Mesenchymal stem cell (in vitro differentiated cells and primary cell): ENCODE results near the gene TACR1.

Experiments used
- DNase-seq: peaks from one replicate; pipeline ENCODE4 v3.0.0-alpha.2; 2013
- H2AFZ ChIP-seq: one replicate; pipeline ENCODE4 v1.6.1; 2013; ENCODE audit warnings: low read depth, mild to moderate bottlenecking, control low read depth, inconsistent platforms, low read length, moderate library complexity
- H2AK5ac ChIP-seq: 2 replicates; pipeline ENCODE4 v1.6.1; 2013; ENCODE audit warnings: low read length, moderate library complexity, mild to moderate bottlenecking, inconsistent platforms; ENCODE audit not compliant: severe bottlenecking
- H2BK120ac ChIP-seq: one replicate; pipeline ENCODE4 v1.6.1; 2013; ENCODE audit warnings: low read depth, mild to moderate bottlenecking, inconsistent platforms, low read length, moderate library complexity
- H2BK12ac ChIP-seq, 2 experiments: one replicate each; pipeline ENCODE4 v1.6.1; 2013; ENCODE audit warnings: inconsistent platforms in 2 of 2, low read length in 2 of 2, mild to moderate bottlenecking in 2 of 2, moderate library complexity in 2 of 2, control low read depth in 1 of 2
- H2BK15ac ChIP-seq: one replicate; pipeline ENCODE4 v1.6.1; 2013; ENCODE audit warnings: mild to moderate bottlenecking, low read depth, inconsistent platforms; ENCODE audit not compliant: poor library complexity, severe bottlenecking
- H2BK5ac ChIP-seq: 2 replicates; pipeline ENCODE4 v1.6.1; 2013; ENCODE audit warnings: low read depth, mild to moderate bottlenecking, low read length, control low read depth, inconsistent platforms; ENCODE audit not compliant: poor library complexity, severe bottlenecking
- H3K14ac ChIP-seq, 2 experiments: one replicate each; pipeline ENCODE4 v1.6.1; 2013; ENCODE audit warnings: inconsistent platforms in 2 of 2, low read length in 2 of 2, control low read depth in 1 of 2, mild to moderate bottlenecking in 1 of 2, moderate library complexity in 1 of 2
- H3K18ac ChIP-seq, 2 experiments: one replicate each; pipeline ENCODE4 v1.6.1; 2013; ENCODE audit warnings: inconsistent platforms in 2 of 2, low read length in 2 of 2, control low read depth in 1 of 2, low read depth in 1 of 2, mild to moderate bottlenecking in 1 of 2
- H3K23ac ChIP-seq, 2 experiments: one replicate each; pipeline ENCODE4 v1.6.1; 2013; ENCODE audit warnings: inconsistent platforms in 2 of 2, low read length in 2 of 2, mild to moderate bottlenecking in 2 of 2, moderate library complexity in 2 of 2, control low read depth in 1 of 2
- H3K27ac ChIP-seq: 2 replicates; pipeline ENCODE4 v1.5.1; 2013; ENCODE audit warnings: mild to moderate bottlenecking, moderate library complexity, low read length, control low read depth, inconsistent platforms; ENCODE audit not compliant: poor library complexity, severe bottlenecking
- H3K27me3 ChIP-seq, 2 experiments: 2 replicates each; pipeline versions ENCODE4 v1.6.1 to v1.7.0; 2013; ENCODE audit warnings: low read length in 2 of 2, mild to moderate bottlenecking in 2 of 2, moderate library complexity in 2 of 2, control low read depth in 1 of 2, inconsistent platforms in 1 of 2; ENCODE audit not compliant: control insufficient read depth in 1 of 2, insufficient read depth in 1 of 2
- H3K36me3 ChIP-seq, 2 experiments: 2 replicates each; pipeline versions ENCODE4 v1.6.1 to v1.7.0; 2013; ENCODE audit warnings: low read length in 2 of 2, control low read depth in 1 of 2, inconsistent platforms in 1 of 2, low read depth in 1 of 2, mild to moderate bottlenecking in 1 of 2; ENCODE audit not compliant: insufficient read depth in 2 of 2, control insufficient read depth in 1 of 2
- H3K4ac ChIP-seq, 2 experiments: one replicate each; pipeline ENCODE4 v1.6.1; 2013; ENCODE audit warnings: inconsistent platforms in 2 of 2, low read length in 2 of 2, mild to moderate bottlenecking in 2 of 2, moderate library complexity in 2 of 2, control low read depth in 1 of 2, low read depth in 1 of 2
- H3K4me1 ChIP-seq: 2 replicates; pipeline ENCODE4 v1.6.1; 2013; ENCODE audit warnings: low read depth, low read length, control low read depth; ENCODE audit not compliant: control insufficient read depth, insufficient read depth
- H3K4me2 ChIP-seq: 2 replicates; pipeline ENCODE4 v1.6.1; 2013; ENCODE audit warnings: low read length, mild to moderate bottlenecking, inconsistent platforms; ENCODE audit not compliant: poor library complexity, severe bottlenecking
- H3K4me3 ChIP-seq, 2 experiments: 2 replicates each; pipeline versions ENCODE4 v1.5.1 to v1.7.0; 2013; ENCODE audit warnings: low read length in 2 of 2, mild to moderate bottlenecking in 2 of 2, control low read depth in 1 of 2, low read depth in 1 of 2; ENCODE audit not compliant: insufficient read depth in 1 of 2
- H3K79me1 ChIP-seq: replicated peaks from 2 replicates; pipeline ENCODE4 v1.6.1; 2013; ENCODE audit warnings: mild to moderate bottlenecking, control low read depth, low read length, inconsistent platforms; ENCODE audit not compliant: poor library complexity, severe bottlenecking
- H3K9ac ChIP-seq: 2 replicates; pipeline ENCODE4 v1.7.0; 2013; ENCODE audit warnings: mild to moderate bottlenecking, low read length, moderate library complexity
- H3K9me3 ChIP-seq: 2 replicates; pipeline ENCODE4 v1.7.0; 2013; ENCODE audit warnings: mild to moderate bottlenecking, low read length; ENCODE audit not compliant: control insufficient read depth
- H4K8ac ChIP-seq: one replicate; pipeline ENCODE4 v1.6.1; 2013; ENCODE audit warnings: inconsistent platforms, mild to moderate bottlenecking, low read length, moderate library complexity
- H4K91ac ChIP-seq: one replicate; pipeline ENCODE4 v1.6.1; 2013; ENCODE audit warnings: mild to moderate bottlenecking, low read length, inconsistent platforms
- WGBS: methylation state at CpG from one replicate; pipeline ENCODE4 v1.1.7; 2013; ENCODE audit warnings: mixed read lengths; 5-methylcytosine and 5-hydroxymethylcytosine counted together

Gene TACR1

GRCh38 chr2:75208738-75209137 lies 9.4 kb upstream of the TACR1 start:
- no peak for DNase-seq
- Histone ChIP-seq H2AFZ (no peak overlapping the region), H3K79me1 (no peaks in the 10 kb centered on the region), H3K23ac (no peak overlapping the region), H3K9me3 (no peaks in the 10 kb centered on the region), H2AK5ac (no peak overlapping the region), H3K4me1 (no peaks in the 10 kb centered on the region), H3K4ac (no peak overlapping the region), H3K27me3 (no peaks in the 10 kb centered on the region), H3K4me2 (no peak overlapping the region), H3K27ac (no peak overlapping the region), H3K14ac (no peak overlapping the region), H3K9ac (no peak overlapping the region), H4K8ac (no peak overlapping the region), H2BK15ac (no peak overlapping the region), H2BK12ac (no peak overlapping the region), H2BK120ac (no peak overlapping the region), H4K91ac (no peak overlapping the region), H2BK5ac (no peak overlapping the region), H3K4me3 (no peak overlapping the region), H3K36me3 (no peaks in the 10 kb centered on the region), H3K18ac (no peak overlapping the region)
- 82% methylated on average over 6 of the region's 6 CpGs for WGBS

GRCh38 chr2:75204833-75205232 lies 5.5 kb upstream of the TACR1 start:
- H2BK5ac ChIP-seq: no peak overlapping the region
- WGBS: 73% methylated on average over 3 of the region's 3 CpGs

GRCh38 chr2:75202359-75202758 lies 3.0 kb upstream of the TACR1 start:
- Histone ChIP-seq H3K4me2 (no peak overlapping the region), H2BK12ac (no peak overlapping the region), H3K4me1 (peaks cover 16% of the 10 kb centered on the region), H3K18ac (no peak overlapping the region), H3K9me3 (no peaks in the 10 kb centered on the region), H3K9ac (no peak overlapping the region), H2AK5ac (no peak overlapping the region), H4K8ac (no peak overlapping the region), H4K91ac (no peak overlapping the region), H3K36me3 (no peaks in the 10 kb centered on the region), H2AFZ (no peak overlapping the region), H3K79me1 (no peaks in the 10 kb centered on the region), H3K27me3 (peaks cover 30 to 46% of the 10 kb centered on the region in 2 experiments), H3K4me3 (no peak overlapping the region), H2BK15ac (no peak overlapping the region), H2BK5ac (no peak overlapping the region), H3K14ac (no peak overlapping the region), H3K23ac (no peak overlapping the region), H3K27ac (no peak overlapping the region), H2BK120ac (no peak overlapping the region), H3K4ac (no peak overlapping the region)
- 95% methylated on average over 2 of the region's 2 CpGs for WGBS
- no peak for DNase-seq

More at GRCh38 chr2:75204833-75205232, 5.5 kb upstream of the TACR1 start:
- H3K9me3 ChIP-seq: no peaks in the 10 kb centered on the region
- no peak overlapping the region for H3K4ac ChIP-seq
- H3K4me3 ChIP-seq: no peak overlapping the region
- no peak overlapping the region for H2BK15ac ChIP-seq
- H4K8ac ChIP-seq: no peak overlapping the region
- no peak overlapping the region for H2BK120ac ChIP-seq
- H3K23ac ChIP-seq: no peak overlapping the region
- no peak overlapping the region for H2AFZ ChIP-seq
- H3K18ac ChIP-seq: no peak overlapping the region
- H3K4me2 ChIP-seq: no peak overlapping the region
- DNase-seq: no peak
- H3K36me3 ChIP-seq: no peaks in the 10 kb centered on the region
- no peak overlapping the region for H3K27ac ChIP-seq
- no peak overlapping the region for H3K9ac ChIP-seq
- H4K91ac ChIP-seq: no peak overlapping the region
- no peaks in the 10 kb centered on the region for H3K79me1 ChIP-seq
- peaks cover 9% of the 10 kb centered on the region for H3K4me1 ChIP-seq
- no peak overlapping the region for H2AK5ac ChIP-seq
- H3K27me3 ChIP-seq: peaks cover 9 to 22% of the 10 kb centered on the region in 2 experiments
- no peak overlapping the region for H3K14ac ChIP-seq
- no peak overlapping the region for H2BK12ac ChIP-seq

- Histone ChIP-seq H3K27me3 (peaks cover 46 to 56% of the 10 kb centered on the region in 2 experiments), H2BK15ac (peak overlapping the region; percentile 21), H3K23ac (no peak overlapping the region), H4K8ac (no peak overlapping the region), H3K4me2 (peak overlapping the region; percentile 68), H2AK5ac (no peak overlapping the region), H3K27ac (no peak overlapping the region), H2AFZ (no peak overlapping the region), H3K14ac (no peak overlapping the region), H3K9ac (peak overlapping the region; percentile 54), H4K91ac (no peak overlapping the region), H2BK5ac (no peak overlapping the region), H3K9me3 (no peaks in the 10 kb centered on the region), H3K36me3 (no peaks in the 10 kb centered on the region), H3K4me3 (peak overlapping the region; percentile 3 to 80), H2BK120ac (no peak overlapping the region), H2BK12ac (peak overlapping the region in 1 of 2 experiments; percentile 66), H3K4me1 (peaks cover 16% of the 10 kb centered on the region), H3K4ac (no peak overlapping the region), H3K18ac (peak overlapping the region in 1 of 2 experiments; percentile 18), H3K79me1 (no peaks in the 10 kb centered on the region)
- peak; percentile 50 for DNase-seq
- WGBS: 2% methylated on average over 57 of the region's 57 CpGs
Observed at GRCh38 chr2:75200140-75201096, 1.1 kb upstream of the TACR1 start.
